ENCODE measurements around the gene COL23A1. TPM values are rescaled to one million over a fixed set of nuclear protein-coding genes. Genes with fewer than 3 reads are reported as not detected.

The COL23A1 gene
- total and polyA plus RNA-seq, 2 of the 8 experiments (the other 6 are each of a cell fraction or from before 2014, with no cell fraction given), result 3.1 to 4.7 TPM

GRCh38 chr5:178336889-178337288 lies 253.3 kb downstream of the COL23A1 start (continued):
- no peak for TF ChIP-seq EGR1 (IDR thresholded peaks at IDR 0.05; ENCODE audit: borderline replicate concordance, low read depth, low read length)

Data from H1 (cell line).